ENCODE measurements around the gene CMTM3.

The CMTM3 gene

GRCh38 chr16:66604376-66605176, at the start of gene CMTM3:
TSS of gene CMTM3 (plus strand) at chr16:66604704. CDS start at chr16:66604806, 102 bp downstream.
- no peaks in the 10 kb centered on the region for H3K27me3 ChIP-seq (replicated peaks; ENCODE audit: control insufficient read depth, insufficient read depth, low read length)
- peak within 1 kb of the TSS; percentile 73 for H3K4me3 ChIP-seq (replicated peaks; ENCODE audit: low read depth, low read length)
- TF ChIP-seq CTCF (IDR thresholded peaks at IDR 0.05; ENCODE audit: insufficient read depth, low read length, poor library complexity, severe bottlenecking) = peak; percentile 52
- DNase-seq (ENCODE audit: extremely low read depth, insufficient read length) = peak; percentile 81
- peaks cover 2% of the 10 kb centered on the region for H3K36me3 ChIP-seq (ENCODE audit: control insufficient read depth, insufficient read depth, low read length)

GRCh38 chr16:66560107-66560506, 44.4 kb upstream of the CMTM3 start:
- H3K36me3 ChIP-seq (ENCODE audit: control insufficient read depth, insufficient read depth, low read length) = no peaks in the 10 kb centered on the region; the same call in none of the 2 replicates
- TF ChIP-seq CTCF (IDR thresholded peaks at IDR 0.05; ENCODE audit: insufficient read depth, low read length, poor library complexity, severe bottlenecking) = no peak
- H3K27me3 ChIP-seq (replicated peaks; ENCODE audit: control insufficient read depth, insufficient read depth, low read length) = no peaks in the 10 kb centered on the region
- H3K4me3 ChIP-seq (replicated peaks; ENCODE audit: low read depth, low read length) = no peak overlapping the region
- no peak for DNase-seq (ENCODE audit: extremely low read depth, insufficient read length)

GRCh38 chr16:66561381-66562080, 43.0 kb upstream of the CMTM3 start:
- no peaks in the 10 kb centered on the region; the same call in none of the 2 replicates for H3K36me3 ChIP-seq (ENCODE audit: control insufficient read depth, insufficient read depth, low read length)
- no peak for TF ChIP-seq CTCF (IDR thresholded peaks at IDR 0.05; ENCODE audit: insufficient read depth, low read length, poor library complexity, severe bottlenecking)
- no peaks in the 10 kb centered on the region for H3K27me3 ChIP-seq (replicated peaks; ENCODE audit: control insufficient read depth, insufficient read depth, low read length)
- H3K4me3 ChIP-seq (replicated peaks; ENCODE audit: low read depth, low read length) = no peak overlapping the region
- DNase-seq (ENCODE audit: extremely low read depth, insufficient read length) = no peak

GRCh38 chr16:66562409-66562808, 42.1 kb upstream of the CMTM3 start:
- no peaks in the 10 kb centered on the region for H3K27me3 ChIP-seq (replicated peaks; ENCODE audit: control insufficient read depth, insufficient read depth, low read length)
- H3K4me3 ChIP-seq (replicated peaks; ENCODE audit: low read depth, low read length) = no peak overlapping the region
- peaks cover 2% of the 10 kb centered on the region for H3K36me3 ChIP-seq (ENCODE audit: control insufficient read depth, insufficient read depth, low read length)
- DNase-seq (ENCODE audit: extremely low read depth, insufficient read length) = no peak
- peak; percentile 9 for TF ChIP-seq CTCF (IDR thresholded peaks at IDR 0.05; ENCODE audit: insufficient read depth, low read length, poor library complexity, severe bottlenecking)

- DNase-seq (ENCODE audit: extremely low read depth, insufficient read length) = no peak
- no peak overlapping the region for H3K4me3 ChIP-seq (replicated peaks; ENCODE audit: low read depth, low read length)
- no peaks in the 10 kb centered on the region for H3K27me3 ChIP-seq (replicated peaks; ENCODE audit: control insufficient read depth, insufficient read depth, low read length)
- H3K36me3 ChIP-seq (ENCODE audit: control insufficient read depth, insufficient read depth, low read length) = peaks cover 2% of the 10 kb centered on the region
- TF ChIP-seq CTCF (IDR thresholded peaks at IDR 0.05; ENCODE audit: insufficient read depth, low read length, poor library complexity, severe bottlenecking) = no peak
Measured at GRCh38 chr16:66562986-66563385, 41.5 kb upstream of the CMTM3 start.

Data from GM06990 (cell line).